ENCODE results near the gene CCDC9B.

- TF ChIP-seq CTCF (IDR thresholded peaks at IDR 0.05) (no peak), POLR2A (IDR thresholded peaks at IDR 0.05) (no peak)
Observed at GRCh38 chr15:40306908-40307307, 33.8 kb downstream of the CCDC9B start.

Data from gastroesophageal sphincter (tissue), 3 donors.